Body of pancreas (tissue), 4 donors: ENCODE results near the gene MSANTD2. TPM values are rescaled to one million over a fixed set of nuclear protein-coding genes. Genes with fewer than 3 reads are reported as not detected.

ENCODE experiments used
- ATAC-seq: fragments of 150-250 bp; one replicate; pipeline ENCODE4 v1.9.1; 2016
- DNase-seq, 4 donors: peaks; one replicate each; pipeline ENCODE4 v3.0.0-alpha.2; 2019
- H3K27ac ChIP-seq, 4 donors: fragments of 200-600 bp; sonication (generic); 1 replicate in 3 of 4; 2 replicates in 1 of 4; pipeline versions ENCODE4 v1.5.1 to v1.6.1; 2016 to 2019; ENCODE audit warnings: mild to moderate bottlenecking in 1 of 4, mixed read lengths in 1 of 4, moderate library complexity in 1 of 4
- H3K27me3 ChIP-seq, 2 donors: fragments of 200-600 bp; sonication (generic); one replicate each; pipeline ENCODE4 v1.6.0; 2016; ENCODE audit warnings: mild to moderate bottlenecking in 1 of 2
- H3K36me3 ChIP-seq, 2 donors: fragments of 200-600 bp; sonication (generic); replicated peaks in 1 of 2; 2 replicates each; pipeline ENCODE4 v1.5.1; 2016; ENCODE audit warnings: low read depth in 2 of 2; ENCODE audit not compliant: insufficient read depth in 1 of 2
- H3K4me1 ChIP-seq: fragments of 200-600 bp; sonication (generic); one replicate; pipeline ENCODE4 v1.6.0; 2016
- H3K4me3 ChIP-seq, 2 donors: fragments of 200-600 bp; sonication (generic); 1 replicate in 1 of 2; 2 replicates in 1 of 2; pipeline ENCODE4 v1.5.1; 2016 to 2019
- H3K9me3 ChIP-seq, 3 donors: fragments of 200-600 bp; sonication (generic); 1 replicate in 2 of 3; 2 replicates in 1 of 3; pipeline ENCODE4 v1.5.1; 2016
- CTCF ChIP-seq, 7 experiments: fragments of 450-650 bp in 4 of 7; fragments of 200-600 bp in 3 of 7; sonication (generic) in 3 of 7; IDR thresholded peaks; one replicate each; pipeline ENCODE4 v1.5.1; 2016 to 2019; ENCODE audit warnings: antibody characterized with exemption in 7 of 7
- POLR2A ChIP-seq, 3 donors: fragments of 450-650 bp; IDR thresholded peaks; one replicate each; pipeline ENCODE4 v1.6.1; 2016; ENCODE audit warnings: antibody characterized with exemption in 3 of 3, mild to moderate bottlenecking in 2 of 3
- WGBS, 2 donors: methylation state at CpG; one replicate each; pipeline ENCODE4 v1.1.5; 2017; 5-methylcytosine and 5-hydroxymethylcytosine counted together
- intact Hi-C: fragments of 100-400 bp; cut with DNase I; formaldehyde crosslinking; loops from one replicate; pipeline ENCODE4 v1.15.1; 2023
- total RNA-seq, 2 donors: library from RNA; depleted of rRNA; stranded (reverse); fragments of >200 nt; gene quantifications; one replicate each; pipeline ENCODE4 v1.1.0, GENCODE V29; 2016

The MSANTD2 gene
- total RNA-seq, 2 donors from 2014 or later: 13.0 to 23.7 TPM

- Histone ChIP-seq H3K9me3 (no peaks in the 10 kb centered on the region), H3K36me3 (no peaks in the 10 kb centered on the region), H3K27me3 (no peaks in the 10 kb centered on the region), H3K4me3 (no peak overlapping the region), H3K4me1 (peaks cover 9% of the 10 kb centered on the region), H3K27ac (no peak overlapping the region)
- WGBS, 2 donors: 79 to 89% methylated on average over 4 of the region's 4 CpGs
- intact Hi-C loops: no loop called here
- no peak for TF ChIP-seq CTCF (IDR thresholded peaks at IDR 0.05)
- no peak for TF ChIP-seq POLR2A (IDR thresholded peaks at IDR 0.05)
- ATAC-seq: no peak
- DNase-seq: no peak
Measured at GRCh38 chr11:124791626-124792341, 8.4 kb downstream of the MSANTD2 start.

DNA sequence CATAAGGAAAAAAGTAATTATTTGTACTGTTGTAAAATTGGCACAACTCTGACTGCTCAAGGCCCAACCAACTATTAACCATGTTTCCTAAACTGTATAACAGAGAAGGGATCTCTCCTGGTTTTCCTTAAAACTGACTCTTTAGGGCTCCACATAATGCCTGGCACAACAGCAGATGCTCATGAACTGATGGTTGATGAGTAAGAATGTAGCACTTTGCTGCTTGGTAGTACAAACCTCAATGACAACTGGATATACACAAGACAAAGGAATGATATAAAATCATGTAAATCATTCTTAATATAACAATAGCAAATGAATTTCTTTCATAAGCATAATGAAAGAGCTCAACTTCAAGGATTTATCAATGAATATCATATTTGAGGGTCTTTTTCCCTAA, 11.7 kb downstream of the MSANTD2 start:
- no peaks in the 10 kb centered on the region for H3K27me3 ChIP-seq
- no peaks in the 10 kb centered on the region for H3K9me3 ChIP-seq
- no peak for ATAC-seq
- TF ChIP-seq CTCF (IDR thresholded peaks at IDR 0.05) (no peak), POLR2A (IDR thresholded peaks at IDR 0.05) (no peak)
- no peaks in the 10 kb centered on the region for H3K36me3 ChIP-seq
- H3K27ac ChIP-seq: no peak overlapping the region
- H3K4me3 ChIP-seq: no peak overlapping the region
- no peak for DNase-seq
- peaks cover 11% of the 10 kb centered on the region for H3K4me1 ChIP-seq
- intact Hi-C loops: no loop called here

DNA sequence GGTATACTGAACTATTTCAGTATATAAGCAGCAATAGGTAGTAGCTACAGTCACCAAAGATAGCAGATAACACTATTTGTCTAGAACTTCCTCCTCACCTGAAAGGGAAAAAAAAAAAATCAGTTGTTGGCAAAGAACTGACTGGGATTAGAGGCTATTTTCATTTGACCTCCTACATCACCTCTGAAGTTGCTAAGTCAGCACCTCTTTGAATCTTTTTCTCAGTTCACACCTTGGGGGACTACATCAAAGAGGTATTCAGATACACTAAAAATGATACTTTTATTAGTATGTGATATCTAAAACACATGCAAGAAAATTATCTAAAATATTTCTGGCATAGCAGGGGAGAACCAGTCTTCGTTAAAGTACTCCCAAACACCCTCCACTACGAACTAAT, 16.2 kb downstream of the MSANTD2 start:
- no peak for TF ChIP-seq CTCF (IDR thresholded peaks at IDR 0.05)
- no peak for TF ChIP-seq POLR2A (IDR thresholded peaks at IDR 0.05)
- Histone ChIP-seq H3K27me3 (no peaks in the 10 kb centered on the region), H3K36me3 (no peaks in the 10 kb centered on the region), H3K4me3 (no peak overlapping the region), H3K27ac (no peak overlapping the region), H3K9me3 (no peaks in the 10 kb centered on the region), H3K4me1 (peaks cover 17% of the 10 kb centered on the region)
- ATAC-seq: no peak
- intact Hi-C loops: no loop called here
- WGBS, 2 donors: 95% methylated on average over 2 of the region's 2 CpGs
- DNase-seq: no peak

DNA sequence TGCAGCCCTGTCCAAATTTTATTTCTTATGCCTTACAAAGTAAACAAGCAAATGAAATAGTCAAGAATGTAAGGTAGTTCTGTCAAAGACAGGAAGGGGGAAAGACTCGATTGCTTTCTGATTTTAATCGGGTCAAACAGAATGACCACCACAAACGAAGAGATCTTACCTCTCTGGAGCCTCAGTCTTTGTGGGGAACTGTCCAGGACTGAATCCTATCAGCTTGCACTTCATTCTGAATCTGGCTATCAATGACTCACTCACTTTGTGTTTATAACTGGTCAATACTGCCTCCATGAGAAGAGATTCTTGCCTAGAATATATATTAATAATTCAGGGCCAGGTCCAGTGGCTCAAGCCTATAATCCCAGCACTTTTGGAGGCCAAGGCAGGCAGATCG, 17.2 kb downstream of the MSANTD2 start:
- no peak for DNase-seq
- 65 to 72% methylated on average over 4 of the region's 4 CpGs for WGBS, 2 donors
- intact Hi-C loops: no loop called here
- ATAC-seq: no peak
- Histone ChIP-seq H3K9me3 (no peaks in the 10 kb centered on the region), H3K27me3 (no peaks in the 10 kb centered on the region), H3K36me3 (no peaks in the 10 kb centered on the region), H3K4me1 (peaks cover 21% of the 10 kb centered on the region), H3K4me3 (no peak overlapping the region), H3K27ac (no peak overlapping the region)
- TF ChIP-seq CTCF (IDR thresholded peaks at IDR 0.05) (no peak), POLR2A (IDR thresholded peaks at IDR 0.05) (no peak)

GRCh38 chr11:124779568-124779967, 20.6 kb downstream of the MSANTD2 start:
- H3K27me3 ChIP-seq: no peaks in the 10 kb centered on the region
- no peaks in the 10 kb centered on the region for H3K36me3 ChIP-seq
- WGBS, 2 donors: 22 to 53% methylated on average over 1 of the region's 1 CpG
- no peak overlapping the region for H3K4me3 ChIP-seq
- no peak for ATAC-seq
- H3K27ac ChIP-seq: peak overlapping the region in 2 of 4 donors; percentile 5 to 57
- no peaks in the 10 kb centered on the region for H3K9me3 ChIP-seq
- DNase-seq: no peak
- TF ChIP-seq POLR2A (IDR thresholded peaks at IDR 0.05): no peak
- no peak for TF ChIP-seq CTCF (IDR thresholded peaks at IDR 0.05)
- intact Hi-C loops: no loop called here
- H3K4me1 ChIP-seq: peaks cover 21% of the 10 kb centered on the region
